Loucy (cell line): Measurements from ENCODE around the gene EIF2B1.

Experiments
- H2AFZ ChIP-seq: fragments of 200-600 bp; sonication (generic); 2 replicates; pipeline ENCODE4 v1.6.0; 2016; ENCODE audit warnings: antibody characterized with exemption, mild to moderate bottlenecking, low read length, moderate library complexity
- H3F3A ChIP-seq: fragments of 200-600 bp; 2 replicates; pipeline ENCODE4 v1.6.0; 2016; ENCODE audit warnings: antibody characterized with exemption, low read depth, mild to moderate bottlenecking
- H3K27me3 ChIP-seq: fragments of 200-600 bp; sonication (generic); 2 replicates; pipeline ENCODE4 v1.6.1; 2014; ENCODE audit warnings: low read length, mild to moderate bottlenecking; ENCODE audit not compliant: insufficient read depth, poor library complexity, severe bottlenecking
- H3K36me3 ChIP-seq: fragments of 200-600 bp; sonication (generic); 2 replicates; pipeline ENCODE4 v1.6.1; 2016; ENCODE audit warnings: low read length; ENCODE audit not compliant: insufficient read depth
- H3K4me1 ChIP-seq: fragments of 200-600 bp; sonication (generic); 2 replicates; pipeline ENCODE4 v1.5.1; 2014; ENCODE audit warnings: low read length, mild to moderate bottlenecking; ENCODE audit not compliant: insufficient read depth, poor library complexity, severe bottlenecking
- H3K4me2 ChIP-seq: fragments of 200-600 bp; sonication (generic); 2 replicates; pipeline ENCODE4 v1.6.0; 2014; ENCODE audit warnings: antibody characterized with exemption, low read length, low read depth, mild to moderate bottlenecking; ENCODE audit not compliant: poor library complexity, severe bottlenecking
- H3K4me3 ChIP-seq: fragments of 200-600 bp; sonication (generic); 2 replicates; pipeline ENCODE4 v1.5.1; 2014; ENCODE audit warnings: low read length, mild to moderate bottlenecking, mixed read lengths; ENCODE audit not compliant: poor library complexity, severe bottlenecking
- H3K79me2 ChIP-seq: fragments of 200-600 bp; sonication (generic); 2 replicates; pipeline ENCODE4 v1.6.1; 2014; ENCODE audit warnings: low read length; ENCODE audit not compliant: insufficient read depth
- H3K9ac ChIP-seq: fragments of 200-600 bp; sonication (generic); 2 replicates; pipeline ENCODE4 v1.6.0; 2014; ENCODE audit warnings: mild to moderate bottlenecking, low read depth, low read length, moderate library complexity; ENCODE audit not compliant: poor library complexity, severe bottlenecking
- H3K9me2 ChIP-seq: fragments of 200-600 bp; sonication (generic); replicated peaks from 2 replicates; pipeline ENCODE4 v1.6.1; 2016; ENCODE audit warnings: low read depth, low read length, mixed read lengths
- H3K9me3 ChIP-seq: fragments of 200-600 bp; sonication (generic); 2 replicates; pipeline ENCODE4 v1.6.1; 2014; ENCODE audit warnings: mild to moderate bottlenecking, antibody characterized with exemption, low read length, low read depth; ENCODE audit not compliant: insufficient read depth
- H4K20me1 ChIP-seq: fragments of 200-600 bp; sonication (generic); 2 replicates; pipeline ENCODE4 v1.6.0; 2014; ENCODE audit warnings: antibody characterized with exemption, low read length, mild to moderate bottlenecking; ENCODE audit not compliant: insufficient read depth, poor library complexity, severe bottlenecking
- CTCF ChIP-seq: fragments of 200-600 bp; sonication (generic); conservative IDR thresholded peaks from 2 replicates; pipeline ENCODE4 v1.5.1; 2014; ENCODE audit warnings: mild to moderate bottlenecking, antibody characterized with exemption, low read length
- EZH2phosphoT487 ChIP-seq: fragments of 200-600 bp; IDR thresholded peaks from 2 replicates; pipeline ENCODE4 v1.6.1; 2018; ENCODE audit warnings: antibody characterized with exemption, mild to moderate bottlenecking, moderate library complexity, borderline replicate concordance

EIF2B1 gene

GRCh38 chr12:123571343-123571813, 62.1 kb downstream of the EIF2B1 start:
- no peak overlapping the region for H3K4me3 ChIP-seq

More at GRCh38 chr12:123571343-123571813, 62.1 kb downstream of the EIF2B1 start:
- no peaks in the 10 kb centered on the region for H3K9me2 ChIP-seq
- H3K9me3 ChIP-seq = no peaks in the 10 kb centered on the region
- no peaks in the 10 kb centered on the region for H3K36me3 ChIP-seq
- peaks cover 17% of the 10 kb centered on the region for H3K4me1 ChIP-seq
- no peak overlapping the region for H3K9ac ChIP-seq
- H4K20me1 ChIP-seq = no peaks in the 10 kb centered on the region
- no peaks in the 10 kb centered on the region for H3K27me3 ChIP-seq
- no peak overlapping the region for H2AFZ ChIP-seq
- no peaks in the 10 kb centered on the region for H3K79me2 ChIP-seq
- no peak overlapping the region for H3K4me2 ChIP-seq
- no peaks in the 10 kb centered on the region for H3F3A ChIP-seq
- TF ChIP-seq EZH2phosphoT487 (no peak), CTCF (no peak)
